ENCODE measurements around the gene MLST8.
A peak's percentile ranks its signal among the peaks of the same experiment; 100 is the strongest.

MLST8 gene

DNA sequence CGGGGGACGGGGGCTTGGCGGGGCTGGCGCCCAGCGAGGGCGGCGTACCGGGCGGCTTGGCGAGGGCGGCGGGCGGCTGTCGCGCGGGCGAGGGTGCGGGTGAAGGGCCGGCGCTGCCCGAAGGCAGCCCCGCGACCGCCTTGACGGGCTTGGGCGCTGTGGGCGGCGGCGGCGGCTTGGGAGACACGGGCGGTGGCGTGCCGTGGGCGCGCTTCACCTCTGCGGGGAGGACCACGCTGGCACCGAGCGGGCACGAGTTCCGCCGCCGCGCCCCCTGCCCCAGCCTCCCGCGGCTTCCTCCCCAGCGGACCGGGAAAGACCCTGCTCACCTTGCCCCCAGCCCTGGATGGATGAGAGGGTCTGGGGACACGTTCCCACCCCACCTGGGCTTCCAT is 26.1 kb upstream of the MLST8 start:
- Mint-ChIP-seq H3K4me3 (no peak overlapping the region), H3K9me3 (no peaks in the 10 kb centered on the region), H3K27me3 (peaks cover 0 to 5% of the 10 kb centered on the region in 2 donors), H3K36me3 (peaks cover 23 to 34% of the 10 kb centered on the region in 2 donors), H3K4me1 (peaks cover 0 to 4% of the 10 kb centered on the region in 2 donors), H3K27ac (no peak overlapping the region)
- DNase-seq (no peak), ATAC-seq (replicated peaks) (no peak)

DNA sequence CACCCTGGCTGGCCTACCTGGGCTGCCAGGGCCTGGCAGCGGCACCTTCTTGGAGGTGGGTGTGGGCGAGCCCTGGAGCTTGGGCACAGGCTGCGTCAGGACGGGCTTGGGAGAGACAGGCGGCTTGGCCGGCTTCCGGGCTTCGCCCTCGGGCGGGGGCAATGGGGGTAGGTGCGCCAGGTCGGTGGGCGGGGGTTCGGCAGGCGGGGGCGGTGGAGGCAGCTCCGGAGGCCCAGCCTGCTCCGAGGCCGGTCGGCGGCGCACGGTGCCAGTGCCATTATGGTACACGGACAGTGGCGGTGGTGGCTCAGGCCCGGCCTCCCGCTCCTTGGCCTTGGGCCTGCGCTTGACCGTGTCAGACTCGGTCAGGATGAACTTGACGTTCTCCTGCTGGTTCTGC is 25.7 kb upstream of the MLST8 start:
- peaks cover 0 to 5% of the 10 kb centered on the region in 2 donors for H3K27me3 Mint-ChIP-seq
- no peak overlapping the region for H3K4me3 Mint-ChIP-seq

DNA sequence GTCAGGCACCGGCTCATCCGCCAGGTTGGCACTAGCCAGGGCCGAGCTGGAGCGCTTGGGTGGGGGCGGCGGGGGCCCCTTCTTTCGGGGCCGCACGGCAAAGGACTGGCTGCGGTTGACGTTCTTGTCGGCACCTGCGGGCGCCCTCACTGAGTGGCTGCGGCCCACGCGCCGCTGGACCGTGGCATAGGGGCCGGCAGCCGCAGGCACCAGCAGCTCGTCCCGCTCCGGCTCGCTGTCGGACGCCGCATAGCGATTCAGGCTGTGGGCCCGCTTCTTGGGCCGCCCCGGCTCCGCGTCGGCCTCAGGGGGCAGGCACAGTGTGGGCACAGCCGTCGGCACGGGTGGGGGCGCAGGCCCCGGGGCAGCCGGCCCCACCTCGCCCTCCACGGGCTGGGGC is 24.8 kb upstream of the MLST8 start:
- H3K4me1 Mint-ChIP-seq: peaks cover 0 to 7% of the 10 kb centered on the region in 2 donors
- H3K27ac Mint-ChIP-seq: no peak overlapping the region
- H3K9me3 Mint-ChIP-seq: no peaks in the 10 kb centered on the region
- ATAC-seq (replicated peaks): no peak
- no peak for DNase-seq
- H3K4me3 Mint-ChIP-seq: no peak overlapping the region
- peaks cover 0 to 5% of the 10 kb centered on the region in 2 donors for H3K27me3 Mint-ChIP-seq
- H3K36me3 Mint-ChIP-seq: peaks cover 16 to 25% of the 10 kb centered on the region in 2 donors

More for the DNA sequence above, 25.7 kb upstream of the MLST8 start:
- DNase-seq (no peak), ATAC-seq (replicated peaks) (no peak)
- peaks cover 22 to 29% of the 10 kb centered on the region in 2 donors for H3K36me3 Mint-ChIP-seq
- no peak overlapping the region for H3K27ac Mint-ChIP-seq
- peaks cover 0 to 7% of the 10 kb centered on the region in 2 donors for H3K4me1 Mint-ChIP-seq
- no peaks in the 10 kb centered on the region for H3K9me3 Mint-ChIP-seq

DNA sequence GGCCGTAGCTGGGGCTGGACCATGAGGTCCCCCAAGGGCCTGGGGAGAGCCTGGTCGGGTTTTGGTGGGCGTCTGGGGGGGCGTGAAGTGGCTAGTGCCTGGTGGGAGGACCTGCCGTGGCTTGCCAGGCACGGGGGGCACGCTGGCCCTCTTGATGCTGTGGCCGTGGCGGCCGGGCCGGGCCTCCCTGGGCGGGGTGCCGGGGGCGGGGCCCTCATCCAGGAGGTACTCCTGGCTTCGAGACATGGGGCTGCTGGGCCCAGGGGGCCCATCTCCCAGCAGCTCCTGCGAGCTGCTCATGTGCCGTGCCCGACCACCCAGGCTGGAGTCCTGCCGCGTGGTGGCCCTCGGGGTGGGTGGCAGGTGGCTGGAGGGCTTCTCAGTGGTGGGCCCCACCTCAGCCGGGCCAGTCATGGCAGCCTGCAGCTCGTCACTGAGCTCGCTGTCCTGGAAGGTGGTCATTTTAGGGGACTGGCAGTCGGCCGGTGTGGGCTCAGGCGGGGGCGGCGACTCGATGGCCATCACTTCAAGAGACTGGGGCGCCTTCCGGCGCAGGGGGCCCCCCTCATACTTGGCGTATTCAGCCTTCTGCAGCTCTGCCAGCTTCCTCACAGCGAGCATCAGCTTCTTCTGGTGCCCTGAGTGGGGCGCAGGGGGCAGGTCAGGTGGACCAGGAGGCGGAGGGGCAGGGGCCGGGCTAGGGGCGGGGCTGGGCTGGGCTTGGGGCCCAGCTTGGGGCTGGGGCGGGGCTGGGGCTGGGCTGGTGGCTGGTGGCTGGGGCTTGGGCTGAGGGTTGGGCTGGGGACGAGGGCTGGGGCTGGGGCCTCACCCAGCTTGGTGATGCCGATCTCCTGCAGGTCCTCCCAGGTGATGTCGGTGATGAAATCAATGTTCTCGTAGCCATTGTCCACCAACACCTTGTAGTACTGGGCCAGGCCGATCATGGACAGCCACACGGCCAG is 24.0 kb upstream of the MLST8 start:
- Mint-ChIP-seq H3K27ac (no peak overlapping the region), H3K27me3 (peaks cover 0 to 5% of the 10 kb centered on the region in 2 donors), H3K9me3 (no peaks in the 10 kb centered on the region), H3K4me1 (peaks cover 0 to 7% of the 10 kb centered on the region in 2 donors), H3K36me3 (peaks cover 10 to 19% of the 10 kb centered on the region in 2 donors), H3K4me3 (no peak overlapping the region)
- DNase-seq (no peak), ATAC-seq (replicated peaks) (no peak)

DNA sequence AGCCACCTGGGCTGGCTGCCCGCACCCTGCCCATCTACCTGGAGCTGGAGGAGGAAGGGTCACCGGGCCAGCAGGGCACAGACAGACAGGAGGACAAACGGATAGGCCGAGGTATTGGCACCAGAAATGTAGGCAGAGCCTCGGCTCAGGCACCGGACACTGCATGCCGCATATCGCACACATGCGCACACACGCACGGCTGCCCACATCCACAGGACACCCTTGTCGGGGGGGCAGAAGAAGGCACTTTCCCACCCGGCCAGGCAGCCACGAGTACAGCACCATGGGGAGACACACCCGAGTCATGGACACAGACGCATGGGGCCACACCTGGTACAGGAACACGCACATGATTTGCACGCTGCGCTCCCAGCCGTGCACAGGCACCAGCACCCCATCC is 23.3 kb upstream of the MLST8 start:
- H3K36me3 Mint-ChIP-seq: peaks cover 10 to 16% of the 10 kb centered on the region in 2 donors
- peaks cover 0 to 7% of the 10 kb centered on the region in 2 donors for H3K4me1 Mint-ChIP-seq
- no peak for ATAC-seq (replicated peaks)
- DNase-seq: no peak
- no peak overlapping the region for H3K4me3 Mint-ChIP-seq
- H3K27me3 Mint-ChIP-seq: peaks cover 0 to 5% of the 10 kb centered on the region in 2 donors
- H3K9me3 Mint-ChIP-seq: no peaks in the 10 kb centered on the region
- no peak overlapping the region for H3K27ac Mint-ChIP-seq

DNA sequence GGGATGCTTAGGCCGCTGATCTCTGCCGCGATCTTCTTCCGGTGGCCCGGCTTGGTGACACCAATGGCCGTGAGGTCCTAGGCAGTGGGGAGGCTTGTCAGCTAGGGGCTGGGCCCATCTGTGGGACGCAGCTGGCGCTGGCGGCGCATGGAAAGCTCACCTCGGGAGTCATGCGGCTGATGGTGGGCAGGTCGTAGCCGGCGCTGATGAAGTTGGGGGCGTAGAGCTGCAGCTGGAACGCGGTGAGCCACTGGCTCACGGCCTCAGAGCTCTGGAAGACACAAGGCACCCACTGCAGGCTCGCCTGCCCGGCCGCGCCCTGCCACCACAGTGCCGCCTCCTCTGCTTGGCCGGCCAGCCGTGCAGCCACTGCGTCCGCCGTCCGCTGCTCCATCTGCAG is 21.6 kb upstream of the MLST8 start:
- peaks cover 5 to 8% of the 10 kb centered on the region in 2 donors for H3K36me3 Mint-ChIP-seq
- H3K9me3 Mint-ChIP-seq: no peaks in the 10 kb centered on the region
- peak in 1 of 2 donors; percentile 15 for ATAC-seq (replicated peaks)
- no peak overlapping the region for H3K27ac Mint-ChIP-seq
- no peak overlapping the region for H3K4me3 Mint-ChIP-seq
- DNase-seq: no peak
- H3K27me3 Mint-ChIP-seq: peaks cover 0 to 5% of the 10 kb centered on the region in 2 donors
- H3K4me1 Mint-ChIP-seq: peaks cover 0 to 5% of the 10 kb centered on the region in 2 donors

DNA sequence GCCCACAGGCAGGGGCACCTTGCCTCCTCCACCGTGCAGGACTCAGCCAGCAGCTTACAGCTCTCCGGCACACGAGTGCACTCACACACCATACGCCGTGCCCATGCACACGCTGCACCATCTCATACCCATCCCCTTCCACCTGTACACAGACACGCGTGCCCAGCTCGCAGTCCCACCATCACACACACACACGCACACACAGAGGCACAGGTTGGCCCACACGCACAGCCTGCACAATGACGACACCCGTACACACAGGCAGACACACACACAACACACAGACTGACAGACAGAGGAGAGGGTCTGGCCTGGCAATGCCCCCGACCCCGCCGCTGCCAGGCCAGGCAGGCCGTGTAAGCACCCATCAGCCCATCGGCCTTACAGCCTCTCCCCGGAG is 20.9 kb upstream of the MLST8 start:
- Mint-ChIP-seq H3K4me1 (peaks cover 0 to 5% of the 10 kb centered on the region in 2 donors), H3K4me3 (no peak overlapping the region), H3K36me3 (peaks cover 5 to 7% of the 10 kb centered on the region in 2 donors), H3K9me3 (no peaks in the 10 kb centered on the region), H3K27ac (no peak overlapping the region), H3K27me3 (peaks cover 0 to 3% of the 10 kb centered on the region in 2 donors)
- DNase-seq (no peak), ATAC-seq (replicated peaks) (no peak)

DNA sequence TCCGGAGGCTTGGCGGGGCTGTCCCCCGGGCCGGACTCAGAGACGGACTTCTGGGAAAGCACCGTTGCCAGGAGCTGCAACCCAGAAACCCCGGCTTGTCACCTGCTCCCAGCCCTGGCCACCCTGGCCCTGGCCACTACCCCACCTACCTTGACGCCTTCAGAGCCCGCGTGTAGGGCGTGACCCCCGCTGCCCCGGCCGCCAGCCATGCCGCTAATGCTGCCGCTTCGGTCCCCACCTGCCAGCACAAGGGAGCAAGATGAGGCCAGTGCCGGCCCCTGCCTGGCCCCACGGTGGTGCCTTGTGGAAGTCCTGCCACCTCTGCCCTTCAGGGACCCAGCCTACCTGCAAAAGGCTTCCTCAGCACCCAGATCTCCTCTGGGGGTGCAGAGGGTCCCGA is 20.3 kb upstream of the MLST8 start:
- no peak overlapping the region for H3K4me3 Mint-ChIP-seq
- ATAC-seq (replicated peaks): no peak
- H3K36me3 Mint-ChIP-seq: peaks cover 5% of the 10 kb centered on the region in 2 donors

DNA sequence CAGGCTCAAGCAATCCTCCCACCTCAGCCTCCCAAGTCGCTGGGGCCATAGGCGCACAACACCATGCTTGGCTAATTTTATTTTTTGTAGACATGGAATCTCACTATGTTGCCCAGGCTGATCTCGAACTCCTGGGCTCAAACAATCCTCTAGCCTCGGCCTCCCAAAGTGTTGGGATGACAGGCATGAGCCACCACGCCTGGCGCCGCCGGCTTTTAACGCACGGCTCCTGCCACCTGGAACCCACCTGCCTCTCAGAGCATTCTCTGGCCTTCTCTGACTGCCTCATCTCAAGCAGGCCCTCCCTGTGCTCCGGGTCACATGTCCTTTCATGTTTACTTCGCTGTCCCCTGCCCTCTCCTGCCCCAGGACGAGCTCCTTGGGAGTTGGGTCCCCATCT is 19.2 kb upstream of the MLST8 start:
- ATAC-seq (replicated peaks) (no peak), DNase-seq (no peak)
- Mint-ChIP-seq H3K4me3 (no peak overlapping the region), H3K9me3 (no peaks in the 10 kb centered on the region), H3K27ac (no peak overlapping the region), H3K27me3 (no peaks in the 10 kb centered on the region), H3K36me3 (peaks cover 5% of the 10 kb centered on the region in 2 donors), H3K4me1 (peaks cover 0 to 5% of the 10 kb centered on the region in 2 donors)

More for the DNA sequence above, 20.3 kb upstream of the MLST8 start:
- no peaks in the 10 kb centered on the region for H3K9me3 Mint-ChIP-seq
- H3K27ac Mint-ChIP-seq: no peak overlapping the region
- H3K4me1 Mint-ChIP-seq: peaks cover 0 to 5% of the 10 kb centered on the region in 2 donors
- no peak for DNase-seq
- H3K27me3 Mint-ChIP-seq: no peaks in the 10 kb centered on the region

DNA sequence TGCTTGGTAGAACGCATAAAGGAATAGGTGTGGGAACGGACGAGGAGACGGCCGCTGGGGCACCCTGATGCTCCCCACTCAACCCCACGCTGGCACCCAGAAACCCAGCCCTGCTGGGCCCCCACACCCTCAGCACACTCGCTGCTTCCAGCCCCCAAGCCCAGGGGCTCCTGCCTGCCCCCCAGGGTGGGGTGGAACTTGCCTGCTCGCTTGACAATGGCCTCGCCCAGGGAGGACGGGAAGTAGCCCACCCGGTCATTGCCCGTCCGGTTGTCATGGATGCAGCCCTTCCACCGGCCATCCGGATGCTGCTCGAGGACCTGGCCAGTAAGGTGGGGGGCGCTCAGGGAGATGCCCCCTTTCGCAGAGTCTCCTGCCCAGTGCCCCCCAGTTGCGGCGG is 18.7 kb upstream of the MLST8 start:
- Mint-ChIP-seq H3K9me3 (no peaks in the 10 kb centered on the region), H3K4me3 (no peak overlapping the region), H3K4me1 (peaks cover 0 to 5% of the 10 kb centered on the region in 2 donors), H3K27ac (no peak overlapping the region), H3K36me3 (peaks cover 5% of the 10 kb centered on the region in 2 donors), H3K27me3 (peaks cover 0 to under 1% of the 10 kb centered on the region in 2 donors)
- ATAC-seq (replicated peaks) (no peak), DNase-seq (no peak)

DNA sequence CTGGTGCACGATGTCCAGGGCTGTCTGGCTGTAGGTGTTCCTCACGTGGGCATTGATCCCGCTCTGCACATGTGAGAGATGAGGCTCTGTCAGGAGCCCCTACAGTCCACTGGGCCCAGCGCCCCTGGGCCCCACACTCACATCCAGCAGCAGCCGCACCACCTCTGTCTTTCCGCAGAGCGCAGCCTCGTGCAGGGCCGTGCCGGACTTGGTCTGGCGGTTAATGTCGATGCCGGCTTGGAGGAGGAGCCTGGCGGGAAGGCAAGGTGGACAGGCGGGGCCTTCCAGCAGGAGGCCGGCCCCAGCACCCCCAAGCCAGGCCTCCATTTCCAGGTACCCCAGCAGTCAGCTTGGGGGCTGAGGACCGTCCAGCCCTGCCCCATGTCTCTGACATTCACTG is 18.0 kb upstream of the MLST8 start:
- Mint-ChIP-seq H3K4me3 (no peak overlapping the region), H3K27ac (no peak overlapping the region), H3K27me3 (peaks cover 1 to 5% of the 10 kb centered on the region in 2 donors), H3K9me3 (no peaks in the 10 kb centered on the region), H3K4me1 (peaks cover 0 to 5% of the 10 kb centered on the region in 2 donors), H3K36me3 (peaks cover 1 to 3% of the 10 kb centered on the region in 2 donors)
- no peak for DNase-seq
- ATAC-seq (replicated peaks): no peak

DNA sequence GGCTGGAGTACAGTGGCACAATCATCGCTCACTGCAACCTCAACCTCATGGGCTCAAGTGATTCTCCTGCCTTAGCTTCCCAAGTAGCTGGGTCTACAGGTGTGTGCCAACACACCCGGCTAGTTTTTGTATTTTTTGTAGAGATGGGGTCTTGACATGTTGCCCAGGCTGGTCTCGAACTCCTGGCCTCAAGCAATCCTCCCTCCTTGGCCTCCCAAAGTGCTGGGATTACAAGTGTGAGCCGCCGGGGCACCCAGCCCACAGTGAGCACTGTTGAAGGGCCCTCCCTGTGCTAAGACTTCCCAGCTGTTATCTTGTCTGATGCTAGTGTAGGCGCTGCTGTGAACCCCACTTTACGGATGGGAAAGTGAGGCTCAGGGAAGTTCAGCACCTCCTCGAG is 16.9 kb upstream of the MLST8 start:
- no peak overlapping the region for H3K4me3 Mint-ChIP-seq
- peak overlapping the region; percentile 31 for H3K27ac Mint-ChIP-seq
- DNase-seq (no peak), ATAC-seq (replicated peaks) (no peak)
- H3K27me3 Mint-ChIP-seq: peaks cover 12 to 13% of the 10 kb centered on the region in 2 donors
- peaks cover 0 to 3% of the 10 kb centered on the region in 2 donors for H3K4me1 Mint-ChIP-seq
- H3K9me3 Mint-ChIP-seq: no peaks in the 10 kb centered on the region
- H3K36me3 Mint-ChIP-seq: no peaks in the 10 kb centered on the region

DNA sequence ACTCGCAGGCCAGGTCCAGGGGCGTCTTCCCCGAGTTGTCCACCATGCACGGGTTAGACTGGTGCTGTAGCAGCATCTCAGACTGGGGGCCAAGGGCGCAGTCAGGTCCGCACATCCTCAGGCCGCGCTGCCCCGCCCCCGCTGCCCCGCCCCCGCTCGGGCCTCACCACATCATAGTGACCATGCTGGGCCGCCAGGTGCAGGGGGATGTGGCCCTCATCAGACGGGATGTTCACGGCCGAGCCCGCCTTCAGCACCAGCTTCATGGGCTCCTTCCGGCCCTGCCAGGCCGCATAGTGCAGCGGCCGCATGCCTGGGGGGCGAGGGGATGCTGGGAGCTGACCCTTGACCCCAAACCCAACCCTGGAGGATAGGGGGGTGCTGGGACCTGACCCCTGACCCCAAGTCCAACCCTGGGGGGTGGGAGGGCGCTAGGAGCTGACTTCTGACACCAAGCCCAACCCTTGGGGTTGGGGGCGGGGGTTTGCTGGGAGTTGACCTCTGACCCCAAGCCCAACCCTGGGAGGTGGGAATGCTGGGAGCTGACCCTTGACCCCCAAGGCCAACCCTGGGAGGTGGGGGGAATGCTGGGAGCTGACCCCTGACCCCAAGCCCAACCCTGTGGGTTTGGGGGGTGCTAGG is 15.9 kb upstream of the MLST8 start:
- H3K27me3 Mint-ChIP-seq: peaks cover 20 to 23% of the 10 kb centered on the region in 2 donors

DNA sequence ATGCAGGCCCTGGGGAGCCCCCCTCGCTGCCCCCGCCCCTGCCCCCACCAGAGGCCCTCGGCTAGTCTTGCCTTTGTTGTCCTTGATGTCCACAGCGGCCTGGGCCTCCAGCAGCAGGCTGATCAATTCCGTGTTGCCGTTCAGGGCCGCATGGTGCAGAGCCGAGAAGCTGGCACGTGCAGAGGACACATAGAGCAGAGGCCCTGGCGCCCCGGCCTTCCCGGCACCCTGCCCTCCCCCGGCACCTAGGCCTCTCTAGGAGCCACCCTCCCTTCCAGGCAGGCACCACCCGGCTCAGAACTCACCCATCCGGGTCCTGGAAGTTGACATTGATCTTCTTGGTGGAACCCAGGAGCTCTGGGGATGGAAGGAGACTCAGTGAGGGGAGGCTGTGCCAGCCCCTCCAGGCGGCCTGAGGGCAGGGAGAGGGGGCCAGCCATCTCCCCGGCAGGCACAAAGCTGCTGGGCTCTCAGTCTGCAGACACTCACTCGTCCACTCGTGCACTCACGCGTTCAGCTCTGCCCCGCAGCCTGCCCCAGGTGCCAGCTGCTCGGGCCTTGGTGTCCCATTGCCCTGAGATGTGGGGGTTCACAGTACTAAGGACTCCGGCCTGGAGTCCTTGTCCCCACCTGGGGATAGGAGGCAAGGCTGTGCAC is 15.1 kb upstream of the MLST8 start:
- Mint-ChIP-seq H3K27me3 (peaks cover 26 to 31% of the 10 kb centered on the region in 2 donors), H3K9me3 (no peaks in the 10 kb centered on the region), H3K36me3 (no peaks in the 10 kb centered on the region), H3K4me1 (peaks cover 4 to 8% of the 10 kb centered on the region in 2 donors), H3K4me3 (no peak overlapping the region), H3K27ac (no peak overlapping the region)
- ATAC-seq (replicated peaks): no peak
- DNase-seq: no peak

More for the DNA sequence above, 15.9 kb upstream of the MLST8 start:
- Mint-ChIP-seq H3K4me1 (peaks cover under 1 to 1% of the 10 kb centered on the region in 2 donors), H3K9me3 (no peaks in the 10 kb centered on the region), H3K36me3 (no peaks in the 10 kb centered on the region), H3K27ac (no peak overlapping the region), H3K4me3 (no peak overlapping the region)
- ATAC-seq (replicated peaks) (no peak), DNase-seq (no peak)

Measured in stimulated activated naive B cell treated with anti-CD40 and anti-IgM and Interleukin-4, amounts not matched to agents 10 μg/mL and 1 μg/mL and 100 μg/mL, for 72 hours (primary cell).